Activated CD8-positive, alpha-beta memory T cell treated with anti-CD3 and anti-CD28 coated beads for 36 hours (primary cell): ENCODE data around the gene HTRA3. TPM values are rescaled to one million over a fixed set of nuclear protein-coding genes. Genes with fewer than 3 reads are reported as not detected.

ENCODE experiments used
- CTCF ChIA-PET: fragments of 350-600 bp; sonication (Branson Sonifier 250); formaldehyde crosslinking; loops from one replicate; lab custom pipeline; 2021; ENCODE audit warnings: antibody characterized with exemption; lab: Charles Lee
- POLR2A ChIA-PET: fragments of 350-600 bp; sonication (Branson Sonifier 250); formaldehyde crosslinking; loops from one replicate; lab custom pipeline; 2021; ENCODE audit warnings: antibody characterized with exemption; lab: Charles Lee
- total RNA-seq, 2 experiments: library from RNA; stranded (reverse); gene quantifications; one replicate each; pipeline ENCODE4 v1.2.3, GENCODE V29; 2021

Gene HTRA3
- total RNA-seq, 2 experiments from 2014 or later = not detected

DNA sequence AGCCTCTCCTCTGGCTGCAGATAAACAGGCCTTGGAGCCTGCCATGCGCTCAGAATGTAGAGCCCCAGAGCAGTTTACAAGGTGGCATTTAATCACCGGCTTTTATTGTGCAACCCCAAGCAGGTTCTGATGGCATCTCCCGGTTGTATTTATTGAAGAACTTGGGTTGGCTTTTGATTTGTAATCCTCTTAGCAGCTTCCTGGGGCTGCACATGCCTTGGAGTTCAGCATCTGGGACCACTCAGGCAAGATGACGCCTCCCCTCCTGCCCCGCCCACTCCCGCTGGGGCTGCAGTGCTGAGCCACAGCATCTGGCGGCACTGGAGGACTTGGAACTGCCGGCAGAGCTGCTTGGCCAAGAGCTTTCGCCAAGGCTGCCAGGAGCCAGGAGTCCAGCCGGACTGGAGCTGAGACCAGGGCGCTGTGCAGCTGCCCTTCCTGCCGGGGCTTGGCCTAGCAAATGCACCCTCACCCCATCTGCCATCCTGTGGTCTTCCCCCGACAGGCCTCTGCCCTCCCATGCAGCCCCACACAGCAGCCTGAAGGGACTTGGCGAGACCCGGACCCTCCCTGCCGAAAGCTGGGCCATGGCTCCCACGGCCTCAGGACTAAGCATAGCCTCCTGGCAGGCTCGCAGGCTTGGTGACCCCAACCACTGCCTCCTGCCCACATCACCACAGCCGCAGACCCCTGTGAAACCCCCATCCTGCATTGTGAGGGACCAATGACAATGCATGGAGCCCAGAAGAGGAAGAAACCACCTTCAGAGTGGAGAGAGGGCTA lies 5.4 kb downstream of the HTRA3 start:
- ChIA-PET POLR2A (no interaction called here), CTCF (no interaction called here)

DNA sequence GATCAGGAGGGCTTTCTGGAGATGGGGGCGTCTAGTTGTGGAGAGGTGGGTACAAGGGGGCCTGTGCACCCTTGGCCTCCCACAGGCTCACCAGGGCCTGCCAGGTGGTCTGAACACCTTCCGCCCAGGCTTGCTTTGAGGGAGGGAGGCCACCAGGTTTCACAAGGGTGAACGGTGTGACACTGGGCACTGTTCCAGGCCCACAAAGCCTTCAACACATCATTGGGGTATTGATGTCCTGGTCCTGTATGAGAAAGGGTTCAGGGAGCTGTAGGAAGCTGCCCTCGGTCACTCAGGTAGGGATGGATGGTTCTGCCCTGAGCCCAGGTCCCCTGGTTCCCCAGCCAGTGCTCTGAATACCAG lies 6.0 kb downstream of the HTRA3 start:
- ChIA-PET CTCF (no interaction called here), POLR2A (no interaction called here)

DNA sequence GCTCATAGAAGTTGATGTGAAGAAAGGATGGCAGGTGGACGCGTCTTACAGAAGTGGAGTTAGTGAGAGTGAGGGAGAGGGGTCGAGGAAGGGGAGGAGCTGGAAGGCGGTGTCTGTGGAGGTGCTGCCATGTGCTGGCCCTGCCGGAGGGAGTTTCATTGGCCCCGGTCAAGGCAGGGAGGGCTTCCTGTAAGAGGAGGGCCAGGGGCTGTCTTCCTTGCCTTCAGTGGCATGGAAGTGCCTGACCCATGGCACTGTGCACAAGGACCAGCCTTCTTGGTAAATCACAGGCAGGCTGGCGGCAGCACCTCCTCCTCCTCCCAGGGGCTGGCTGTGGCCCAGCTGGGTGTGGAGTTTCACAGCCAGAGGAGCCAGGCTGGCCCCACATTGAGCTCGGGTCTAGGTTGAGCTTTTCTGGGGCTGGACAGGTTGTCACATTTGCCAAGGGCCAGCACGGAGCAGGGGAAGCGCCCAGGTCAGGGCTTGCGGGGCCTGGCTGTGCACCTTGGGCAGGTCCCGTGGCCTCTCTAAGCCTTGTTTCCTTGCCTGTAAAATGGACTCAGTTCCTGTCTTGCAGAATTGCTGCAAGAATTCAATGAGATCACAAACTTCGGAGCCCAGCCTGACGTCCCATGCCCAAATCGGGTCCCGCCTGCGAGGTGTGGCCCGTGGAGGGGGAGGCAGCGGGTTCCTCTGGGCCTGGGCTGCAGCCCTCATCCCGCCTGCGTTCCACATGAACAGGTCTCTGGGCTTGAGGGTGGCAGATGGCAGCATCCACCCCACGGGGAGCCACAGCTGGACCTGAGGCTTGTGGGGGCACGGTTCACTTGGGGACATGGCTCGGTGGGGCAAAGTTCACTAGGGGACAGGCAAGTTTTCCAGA lies 7.0 kb downstream of the HTRA3 start:
- CTCF ChIA-PET = no interaction called here
- POLR2A ChIA-PET = no interaction called here

DNA sequence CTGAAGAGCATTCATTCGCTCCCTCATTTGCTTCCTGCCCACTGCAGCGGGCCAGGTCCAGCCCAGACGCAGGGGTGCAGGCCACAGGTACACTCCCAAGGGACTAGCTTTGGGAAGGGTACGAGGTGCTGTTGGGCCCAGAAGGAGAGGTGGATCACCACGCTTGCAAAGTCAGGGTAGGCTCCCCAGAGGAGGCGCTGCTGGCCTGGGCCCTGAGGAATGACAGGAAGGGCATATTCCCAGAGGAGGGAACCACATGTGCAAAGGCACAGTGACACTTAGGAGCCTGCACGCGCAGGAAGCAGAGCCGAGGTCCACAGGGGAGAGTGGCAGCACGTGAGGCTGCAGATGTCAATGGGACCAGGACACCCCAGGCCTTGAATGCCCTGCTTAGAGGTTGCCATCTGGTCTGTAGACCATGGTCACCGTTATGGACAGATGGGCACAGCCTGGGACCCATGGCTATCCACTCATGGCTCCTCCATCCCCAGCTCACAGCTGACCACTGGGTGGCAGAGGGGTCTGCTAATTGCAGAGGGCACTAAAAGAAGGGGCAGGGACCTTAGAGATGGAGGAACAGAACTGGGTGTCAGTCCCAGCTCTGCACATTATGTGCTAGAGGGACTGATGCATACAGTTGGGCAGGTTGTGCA lies 7.9 kb downstream of the HTRA3 start:
- ChIA-PET CTCF (interaction anchor here (1.0 kb wide), 1 partner anchor 35 kb away, joined by 3 read pairs; no protein-coding TSS in a partner anchor), POLR2A (no interaction called here)

DNA sequence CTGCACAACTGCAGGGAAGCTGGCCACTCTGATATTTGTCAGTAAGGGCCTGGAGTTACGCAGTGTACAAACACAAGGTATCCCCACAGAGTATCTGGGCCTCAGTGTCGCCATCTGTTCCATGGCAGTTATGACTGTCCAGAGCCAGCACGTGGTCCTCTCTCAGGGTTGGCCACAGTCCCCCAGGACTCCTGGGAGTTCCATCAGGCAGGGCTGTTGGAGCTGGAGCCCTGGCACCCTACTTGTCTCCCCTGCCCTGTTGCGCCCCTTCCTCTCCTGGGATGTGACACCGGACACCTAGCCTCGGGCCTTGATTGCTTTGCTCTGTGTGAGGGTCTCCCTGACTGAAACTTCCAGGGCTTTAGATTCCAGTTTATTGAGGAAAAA lies 8.4 kb downstream of the HTRA3 start:
- POLR2A ChIA-PET = no interaction called here
- CTCF ChIA-PET = interaction anchor here (0.7 to 1.0 kb wide), 2 partner anchors 36 to 126 kb away, joined by 3 read pairs; no protein-coding TSS in a partner anchor

DNA sequence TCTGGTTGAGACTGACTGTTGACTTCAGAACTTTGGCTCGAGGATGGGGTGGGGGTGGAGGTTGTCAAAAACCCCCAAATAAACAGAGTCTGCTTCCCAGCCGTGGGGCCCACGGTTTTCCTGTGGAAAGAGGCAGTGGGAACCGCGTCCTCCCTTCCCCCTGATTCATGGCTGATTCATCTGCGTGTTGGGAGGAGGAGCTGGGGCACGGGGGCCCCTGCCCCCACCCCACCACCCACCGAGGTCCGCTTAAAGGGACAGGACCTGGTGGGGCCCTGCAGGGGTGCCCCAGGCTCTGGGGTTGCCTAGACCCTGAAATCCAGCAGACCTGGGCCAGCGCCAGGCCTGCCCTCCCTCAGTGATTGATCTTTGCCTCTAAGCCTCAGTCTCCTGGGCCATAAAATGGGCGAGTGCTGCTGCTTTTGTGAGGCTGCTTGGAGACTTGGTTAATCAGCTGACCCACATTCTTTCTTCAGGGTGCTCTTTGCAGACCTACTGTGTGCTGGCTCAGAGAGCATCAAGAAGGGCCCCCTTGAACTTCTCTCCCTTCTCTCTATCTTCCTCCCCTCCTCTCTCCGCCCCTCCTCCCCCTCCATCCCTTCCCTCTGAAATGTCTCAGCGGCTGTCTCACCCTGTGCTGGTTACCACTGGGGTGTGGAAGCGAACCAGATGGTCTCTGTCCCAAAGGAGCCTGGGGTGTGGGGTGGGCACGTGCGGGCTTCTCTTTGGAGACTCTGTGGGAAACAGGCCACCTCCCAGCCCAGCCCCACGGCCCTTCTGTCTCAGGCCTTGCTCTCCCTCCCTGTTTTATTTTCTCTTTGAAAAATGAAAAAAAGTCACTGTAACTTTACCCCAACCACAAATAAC lies 9.1 kb downstream of the HTRA3 start:
- CTCF ChIA-PET = interaction anchor here (0.7 to 1.0 kb wide), 2 partner anchors 36 to 125 kb away, joined by 3 read pairs; no protein-coding TSS in a partner anchor
- POLR2A ChIA-PET = no interaction called here

DNA sequence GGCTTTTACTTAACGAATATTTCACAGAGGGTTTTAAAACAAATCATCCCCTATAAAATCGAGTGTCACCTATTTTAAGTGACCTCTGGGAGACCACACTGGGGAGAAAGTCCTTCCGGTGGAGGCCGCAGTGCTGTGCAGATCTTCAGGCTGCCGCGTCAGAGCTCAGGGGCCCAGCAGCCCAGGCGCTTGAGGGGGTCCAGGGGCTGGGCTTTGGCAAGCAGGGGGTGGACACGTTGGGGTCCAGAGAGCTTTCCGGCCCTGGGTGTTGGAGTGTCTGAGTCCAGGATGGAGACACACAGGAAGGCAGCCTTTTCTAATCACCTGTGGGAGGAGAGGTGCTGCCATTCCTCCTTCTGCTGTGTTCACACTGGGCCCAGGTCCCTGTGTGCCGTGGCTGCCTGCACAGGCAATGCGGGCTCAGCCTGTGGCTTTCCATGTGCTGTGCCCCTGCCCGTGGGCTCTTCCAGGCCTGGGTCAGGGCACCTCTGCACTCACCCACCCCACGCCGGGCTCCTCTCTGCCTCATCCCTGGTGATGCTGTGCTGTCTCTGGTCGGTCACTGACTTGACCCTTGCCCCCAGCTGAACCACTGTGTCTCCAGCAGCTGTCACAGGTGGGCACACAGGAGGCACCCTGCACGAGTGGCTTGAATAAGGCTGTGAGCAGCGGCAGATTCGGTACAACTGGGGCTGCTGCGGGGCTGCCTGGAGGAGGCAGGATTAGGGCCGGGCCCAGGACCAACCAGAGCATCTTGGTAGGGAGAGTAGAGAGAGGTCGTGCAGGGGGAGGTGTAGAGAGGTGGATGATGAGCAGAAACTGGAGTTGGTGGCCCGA lies 10.0 kb downstream of the HTRA3 start:
- ChIA-PET POLR2A (no interaction called here), CTCF (no interaction called here)

DNA sequence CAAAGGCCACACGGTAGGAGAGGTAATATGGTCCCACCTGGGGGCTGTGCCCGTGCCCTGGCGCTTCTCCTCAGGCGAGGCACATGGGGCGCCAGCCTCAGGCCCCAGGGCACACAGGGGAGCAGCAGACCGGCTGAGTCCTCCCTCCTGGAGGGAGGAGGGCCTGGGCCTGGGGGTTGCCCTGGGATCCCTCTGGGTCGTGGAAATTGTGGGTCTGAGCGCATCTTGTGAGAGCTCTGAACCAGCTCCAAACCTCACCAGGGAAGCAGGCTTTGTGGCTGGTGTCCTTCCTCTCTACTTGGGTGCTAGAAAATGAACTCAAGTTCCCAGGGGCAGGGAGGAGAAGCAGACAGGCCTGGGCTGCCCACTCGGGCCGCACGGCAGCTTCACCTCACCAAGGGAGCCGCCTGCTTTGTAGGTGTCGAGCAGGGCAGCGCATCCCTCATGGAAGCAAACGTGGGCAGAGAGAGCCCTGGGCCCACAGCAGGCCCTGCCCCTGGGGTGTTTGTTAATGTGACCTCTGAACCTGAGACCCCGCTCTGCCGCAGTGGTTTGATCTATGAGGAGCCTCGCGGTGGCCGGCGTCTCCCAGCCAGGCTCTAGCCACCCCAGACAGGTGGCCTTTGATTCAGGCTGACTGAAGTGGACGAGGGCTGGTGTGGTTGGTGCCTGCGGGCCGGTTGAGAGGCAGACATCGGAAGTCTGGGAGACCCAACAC lies 10.8 kb downstream of the HTRA3 start:
- CTCF ChIA-PET = no interaction called here
- POLR2A ChIA-PET = no interaction called here

DNA sequence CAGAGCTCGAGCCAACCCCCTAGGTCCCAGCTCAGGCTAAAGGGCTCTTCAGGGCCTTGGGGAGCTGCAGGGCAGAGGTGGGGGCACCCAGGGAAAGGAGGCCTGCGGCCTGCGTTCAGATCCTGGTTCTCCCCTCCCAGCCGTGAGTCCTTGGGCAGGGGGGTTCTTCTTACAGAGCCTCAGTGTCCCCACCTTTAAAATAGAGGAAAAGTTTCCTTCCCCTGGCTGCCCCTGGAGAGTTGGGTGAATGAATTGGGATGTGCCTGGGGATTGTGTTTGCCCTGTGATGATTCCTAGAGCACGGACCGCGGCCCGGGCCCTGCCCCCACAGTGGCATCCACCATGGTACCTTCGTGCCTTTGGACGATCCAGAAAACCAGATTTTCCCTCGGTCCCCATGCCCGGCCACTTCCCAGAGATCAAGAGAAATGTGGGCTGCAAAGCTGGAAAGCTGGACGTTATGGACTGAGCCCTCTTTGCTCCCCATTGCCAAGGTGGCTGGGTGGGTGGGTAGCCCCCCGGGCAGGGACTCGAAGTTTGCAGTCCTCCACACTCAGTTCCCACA lies 11.4 kb downstream of the HTRA3 start:
- ChIA-PET POLR2A (no interaction called here), CTCF (no interaction called here)

DNA sequence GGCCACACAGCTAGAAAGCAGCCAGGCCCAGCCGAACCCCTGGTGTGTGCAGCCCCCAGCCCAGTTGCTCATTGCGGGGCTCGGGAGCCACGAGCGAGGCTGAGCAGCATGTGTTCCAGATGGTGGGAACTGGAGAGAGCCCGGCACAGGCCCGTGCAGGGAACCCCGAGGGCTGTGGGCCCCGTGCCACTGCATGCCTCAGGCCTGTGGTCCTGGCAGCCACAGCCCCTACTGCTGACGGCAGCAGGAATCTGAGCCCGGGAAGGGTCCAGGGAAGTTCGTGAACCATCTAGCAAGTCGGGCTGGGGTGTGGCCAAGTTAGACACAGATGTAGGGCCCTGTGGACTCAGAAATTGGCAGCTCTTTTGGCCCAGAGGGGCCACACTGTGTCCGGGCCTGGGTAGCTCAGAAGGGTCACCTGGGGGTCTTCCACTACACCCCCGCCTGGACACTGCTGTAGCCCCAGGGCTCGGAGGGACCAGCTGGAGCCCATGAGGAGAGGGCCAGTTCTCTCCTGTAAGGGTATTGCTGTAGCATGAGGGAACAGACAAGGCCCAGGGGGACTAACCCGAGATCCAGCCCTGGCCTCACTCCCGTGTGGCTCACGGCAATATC lies 12.1 kb downstream of the HTRA3 start:
- POLR2A ChIA-PET = no interaction called here
- CTCF ChIA-PET = no interaction called here

DNA sequence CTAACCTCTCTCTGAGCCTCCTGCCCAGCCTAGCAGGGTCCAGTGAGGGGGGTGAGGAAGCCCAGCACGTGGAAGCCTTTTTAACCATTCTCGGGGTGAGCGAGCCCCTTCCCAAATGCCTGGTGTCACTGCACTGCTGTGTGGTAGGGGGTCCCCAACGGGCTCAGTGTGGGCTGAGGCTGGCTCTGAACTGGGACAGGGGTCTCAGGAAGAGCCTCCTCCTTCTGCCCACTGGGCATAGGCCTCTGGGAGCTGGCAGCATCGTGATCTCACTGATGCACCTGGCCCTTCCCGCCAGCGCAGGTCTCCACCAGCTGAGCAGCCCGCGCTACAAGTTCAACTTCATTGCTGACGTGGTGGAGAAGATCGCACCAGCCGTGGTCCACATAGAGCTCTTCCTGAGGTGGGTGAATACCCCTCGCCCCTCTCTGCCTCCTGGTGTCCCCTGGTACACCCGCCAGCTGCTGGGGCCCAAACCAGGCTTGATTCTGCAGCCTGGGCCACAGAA lies 12.6 kb downstream of the HTRA3 start:
- POLR2A ChIA-PET = no interaction called here
- CTCF ChIA-PET = no interaction called here

DNA sequence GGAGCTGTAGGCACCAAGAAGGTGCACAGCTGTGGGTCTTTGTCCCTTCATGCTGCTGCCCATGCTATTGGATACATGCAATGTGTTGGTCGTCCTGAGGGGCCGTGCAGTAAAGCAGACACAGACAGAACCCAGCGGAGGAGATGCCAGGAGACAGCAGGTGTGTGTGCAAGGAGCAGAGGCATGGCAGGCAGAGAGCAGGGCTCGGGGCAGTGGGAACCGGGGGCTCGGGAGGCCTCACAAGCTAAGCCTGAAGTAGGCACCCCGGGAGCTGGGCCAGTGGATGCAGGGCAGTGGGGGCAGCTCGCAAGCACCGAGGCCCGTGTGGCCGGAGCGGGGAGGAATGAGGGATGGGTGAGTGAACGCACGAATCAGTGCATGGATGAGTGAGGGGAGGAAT lies 13.2 kb downstream of the HTRA3 start:
- ChIA-PET CTCF (no interaction called here), POLR2A (no interaction called here)

DNA sequence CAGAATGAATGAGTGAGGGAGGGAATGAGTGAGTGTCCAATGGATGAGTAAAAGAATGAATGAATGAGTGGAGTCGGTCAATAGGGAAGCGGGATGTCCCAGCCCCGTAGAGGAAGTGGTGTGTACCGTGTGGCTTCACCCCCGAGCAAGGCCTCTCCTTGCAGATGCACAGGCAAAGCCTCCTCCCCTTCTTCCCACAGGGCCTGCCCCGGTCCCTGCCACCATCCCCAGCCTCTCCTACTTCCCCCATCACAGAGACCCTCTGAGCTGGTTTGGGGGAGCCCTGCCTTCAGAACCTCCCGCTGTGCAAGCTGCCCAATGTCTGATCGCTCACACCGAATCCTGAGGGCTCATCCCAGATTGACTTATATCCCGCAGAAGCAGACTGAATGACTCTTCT lies 13.6 kb downstream of the HTRA3 start:
- ChIA-PET CTCF (no interaction called here), POLR2A (no interaction called here)

DNA sequence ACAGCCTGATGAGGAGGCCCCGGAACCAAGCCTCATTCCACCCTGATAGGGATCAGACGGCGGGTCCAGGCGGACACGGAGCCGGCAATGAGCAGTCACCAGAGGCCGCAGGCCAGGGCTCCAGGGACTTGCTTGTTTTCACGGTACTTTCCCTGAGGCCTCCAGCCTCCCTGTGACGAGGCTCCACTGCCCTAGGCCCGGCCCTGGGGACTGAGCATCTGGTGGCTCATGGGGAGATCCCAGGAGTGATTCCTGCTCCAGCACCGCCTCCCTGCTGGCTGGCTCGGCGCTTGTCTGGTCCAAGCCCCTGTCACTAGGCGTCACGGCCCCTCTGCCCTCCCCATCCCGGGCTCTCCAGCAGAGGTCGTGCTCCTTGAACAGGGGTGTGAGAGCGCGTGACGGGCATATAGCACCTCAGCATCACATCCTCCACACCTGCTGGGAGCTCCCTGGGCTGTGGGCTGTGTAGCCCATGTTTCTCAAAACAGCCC lies 14.1 kb downstream of the HTRA3 start:
- POLR2A ChIA-PET = no interaction called here

DNA sequence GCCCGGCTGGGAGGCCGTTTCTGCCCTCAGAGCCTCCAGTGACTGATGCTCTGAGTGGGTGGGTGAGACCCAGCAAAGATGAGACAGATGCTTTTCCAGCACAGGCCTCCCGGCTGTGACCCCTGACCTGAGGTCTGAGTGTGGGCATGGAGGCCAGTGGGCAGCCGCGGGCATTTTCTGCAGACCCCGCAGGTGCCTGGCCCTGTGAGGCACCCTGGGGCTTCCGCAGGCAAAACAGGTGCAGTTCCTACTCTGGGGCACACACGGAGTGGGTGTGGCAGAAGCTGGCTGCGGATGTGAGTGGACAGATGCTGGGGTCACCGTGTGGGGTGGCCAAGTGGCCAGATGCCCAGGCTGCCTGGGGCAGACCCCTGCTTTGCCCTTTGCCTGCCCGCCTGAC lies 14.8 kb downstream of the HTRA3 start:
- ChIA-PET POLR2A (no interaction called here), CTCF (no interaction called here)

More for the DNA sequence above, 14.1 kb downstream of the HTRA3 start:
- CTCF ChIA-PET = no interaction called here

DNA sequence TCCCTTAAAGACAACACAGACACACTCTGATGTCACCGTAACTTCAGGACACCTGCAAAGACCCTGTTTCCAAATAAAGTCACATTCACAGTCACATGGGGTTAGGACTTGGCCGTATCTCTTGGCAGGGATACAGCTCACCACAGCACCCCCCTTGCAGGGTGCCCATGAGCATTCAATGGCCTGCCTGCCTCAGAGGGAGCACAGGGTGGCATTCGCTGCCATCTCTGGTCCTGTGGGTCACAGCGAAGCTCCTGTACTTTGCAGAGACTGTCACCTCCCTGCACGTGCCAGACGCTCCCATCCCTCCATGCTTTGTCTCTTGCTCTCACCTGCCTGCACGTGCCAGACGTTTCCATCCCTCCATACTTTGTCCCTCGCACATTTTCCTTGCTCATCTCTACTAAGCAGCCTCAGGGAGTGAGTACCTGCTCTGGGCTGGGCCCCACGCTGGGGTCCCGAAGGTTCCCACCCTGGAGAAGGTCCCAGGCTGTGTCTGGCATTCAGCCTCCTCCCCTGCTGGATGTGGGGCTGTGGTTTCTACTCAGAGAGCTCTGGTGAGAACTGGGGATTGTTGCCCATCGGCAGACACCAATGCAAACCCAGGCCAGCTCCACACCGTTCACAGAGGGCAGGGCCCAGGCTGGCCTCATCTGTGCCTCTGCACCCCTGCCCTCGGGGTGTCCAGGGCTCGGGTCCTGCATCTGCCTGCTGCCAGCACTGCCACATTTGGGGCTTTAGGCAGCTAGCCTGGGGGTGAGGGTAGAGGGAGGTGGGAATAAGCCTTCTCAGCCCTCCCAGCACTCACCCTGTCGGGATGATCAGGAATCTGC lies 15.8 kb downstream of the HTRA3 start:
- ChIA-PET POLR2A (no interaction called here), CTCF (no interaction called here)
